22Rv1 (cell line): ENCODE data around the gene CCDC182.

Experiments
- CTCF ChIP-seq: fragments of 450-650 bp; IDR thresholded peaks from 2 replicates; pipeline ENCODE4 v1.5.1; 2017; ENCODE audit warnings: mild to moderate bottlenecking
- ZFX ChIP-seq: fragments of 450-650 bp; IDR thresholded peaks from 2 replicates; pipeline ENCODE4 v1.6.1; 2017; ENCODE audit warnings: antibody characterized with exemption, borderline replicate concordance

- TF ChIP-seq CTCF (no peak), ZFX (no peak)
Observed at GRCh38 chr17:57722704-57723043, 22.4 kb downstream of the CCDC182 start.
